SK-N-DZ (cell line): ENCODE results near the gene KPNA4. TPM values are rescaled to one million over a fixed set of nuclear protein-coding genes. Genes with fewer than 3 reads are reported as not detected.
A peak's percentile ranks its signal among the peaks of the same experiment; 100 is the strongest.
"Not testable (repeated sequence)": the region's sequence is repeated elsewhere in the genome, so short reads cannot be mapped to it uniquely, and the experiment has no call there.

ENCODE experiments used
- DNase-seq: peaks from one replicate; pipeline ENCODE4 v3.0.0-alpha.2; 2015; ENCODE audit warnings: low spot score
- polyA plus RNA-seq, 2 experiments: library from polyadenylated mRNA; depleted of rRNA; stranded (reverse); fragments of >200 nt; gene quantifications; 2 replicates each; pipeline ENCODE4 v1.2.3, GENCODE V29; 2014

KPNA4 gene
- polyA plus RNA-seq (2014; cell fraction: cytosol; rRNA removed) = 15.4 and 16.8 TPM in 2 replicates
- 7.5 and 10.1 TPM in 2 replicates for polyA plus RNA-seq (2014; cell fraction: nucleus; rRNA removed)

GRCh38 chr3:160565442-160566403 is at the start of gene KPNA4:
TSS of gene KPNA4 (minus strand) at chr3:160565571. CDS start at chr3:160565282, 289 bp downstream.
- DNase-seq = peak; percentile 98

- DNase-seq = no peak
Observed at GRCh38 chr3:160613661-160614060, 48.3 kb upstream of the KPNA4 start.

GRCh38 chr3:160612386-160613075 is 47.2 kb upstream of the KPNA4 start:
- no peak for DNase-seq

GRCh38 chr3:160611141-160611540 is 45.8 kb upstream of the KPNA4 start:
- no peak for DNase-seq

GRCh38 chr3:160608870-160609269 is 43.5 kb upstream of the KPNA4 start:
- DNase-seq = no peak

- DNase-seq = no peak
Observed at GRCh38 chr3:160607826-160608225, 42.5 kb upstream of the KPNA4 start.

- DNase-seq = no peak
Observed at GRCh38 chr3:160605315-160605714, 39.9 kb upstream of the KPNA4 start.

- DNase-seq = not testable (repeated sequence)
Observed at GRCh38 chr3:160603845-160604244, 38.5 kb upstream of the KPNA4 start.

- DNase-seq = no peak
Observed at GRCh38 chr3:160602259-160602658, 36.9 kb upstream of the KPNA4 start.

GRCh38 chr3:160601288-160601687 is 35.9 kb upstream of the KPNA4 start:
- no peak for DNase-seq

- DNase-seq = no peak
Observed at GRCh38 chr3:160598865-160599264, 33.5 kb upstream of the KPNA4 start.

- no peak for DNase-seq
Observed at GRCh38 chr3:160588023-160588422, 22.7 kb upstream of the KPNA4 start.

GRCh38 chr3:160587105-160587504 is 21.7 kb upstream of the KPNA4 start:
- no peak for DNase-seq

- no peak for DNase-seq
Observed at GRCh38 chr3:160586679-160587078, 21.3 kb upstream of the KPNA4 start.

GRCh38 chr3:160583451-160583850 is 18.1 kb upstream of the KPNA4 start:
- DNase-seq = no peak

- no peak for DNase-seq
Observed at GRCh38 chr3:160580938-160581337, 15.6 kb upstream of the KPNA4 start.

- no peak for DNase-seq
Observed at GRCh38 chr3:160577556-160578195, 12.3 kb upstream of the KPNA4 start.

- no peak for DNase-seq
Observed at GRCh38 chr3:160577093-160577492, 11.7 kb upstream of the KPNA4 start.

- DNase-seq = no peak
Observed at GRCh38 chr3:160576621-160577020, 11.2 kb upstream of the KPNA4 start.

GRCh38 chr3:160575589-160575988 is 10.2 kb upstream of the KPNA4 start:
- DNase-seq = no peak

- no peak for DNase-seq
Observed at GRCh38 chr3:160574636-160575035, 9.3 kb upstream of the KPNA4 start.

- DNase-seq = not testable (repeated sequence)
Observed at GRCh38 chr3:160573955-160574525, 8.7 kb upstream of the KPNA4 start.
